ENCODE results near the gene PLCB1. TPM values are rescaled to one million over a fixed set of nuclear protein-coding genes. Genes with fewer than 3 reads are reported as not detected.

The PLCB1 gene
- total and polyA plus RNA-seq, 2 donors (not counting 1 experiment from before 2014, with no cell fraction given) = 13.4 to 23.3 TPM

DNA sequence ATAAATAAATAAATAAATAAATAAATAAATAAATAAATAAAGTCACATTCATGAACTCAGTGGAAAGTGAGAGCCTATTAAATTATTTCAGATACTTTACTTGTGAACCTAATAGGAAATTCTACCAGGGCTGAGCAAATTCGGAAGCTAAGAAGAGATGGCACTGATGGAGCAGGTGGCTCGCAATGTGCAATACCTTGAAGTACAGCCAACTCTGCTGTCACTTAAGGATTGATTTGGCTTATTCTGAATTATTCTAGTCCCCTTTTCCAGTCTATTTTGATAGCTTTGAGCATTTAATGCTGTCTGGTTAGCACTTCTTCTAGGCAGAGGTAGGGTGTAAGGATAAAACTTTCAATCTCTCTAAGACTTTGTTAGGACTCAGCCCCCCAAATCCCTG is 541.0 kb downstream of the PLCB1 start:
- Histone ChIP-seq H3K4me1 (ENCODE audit: control insufficient read depth, extremely low read depth, insufficient read depth, low read length) (no peaks in the 10 kb centered on the region), H3K27ac (ENCODE audit: insufficient read depth, low read length) (no peak overlapping the region), H4K20me1 (ENCODE audit: control insufficient read depth, extremely low read depth, insufficient read depth, low read length) (no peaks in the 10 kb centered on the region), H3K9ac (ENCODE audit: insufficient read depth, low read length) (no peak overlapping the region), H3K9me3 (ENCODE audit: control insufficient read depth, insufficient read depth, low read depth, low read length) (no peaks in the 10 kb centered on the region), H3K79me2 (ENCODE audit: control insufficient read depth, insufficient read depth, low read length) (no peaks in the 10 kb centered on the region), H2AFZ (ENCODE audit: low read length) (no peak overlapping the region), H3K36me3 (ENCODE audit: control insufficient read depth, insufficient read depth, low read length) (no peaks in the 10 kb centered on the region), H3K27me3 (ENCODE audit: control insufficient read depth, insufficient read depth, low read length) (no peaks in the 10 kb centered on the region), H3K4me2 (ENCODE audit: extremely low read depth, insufficient read depth, low read length) (no peak overlapping the region), H3K4me3 (replicated peaks in 1 of 4; ENCODE audit: control extremely low read depth in 1 of 4, insufficient read depth in 1 of 4, low read depth in 3 of 4, low read length in 4 of 4) (no peak overlapping the region)
- TF ChIP-seq, protein P1, sequence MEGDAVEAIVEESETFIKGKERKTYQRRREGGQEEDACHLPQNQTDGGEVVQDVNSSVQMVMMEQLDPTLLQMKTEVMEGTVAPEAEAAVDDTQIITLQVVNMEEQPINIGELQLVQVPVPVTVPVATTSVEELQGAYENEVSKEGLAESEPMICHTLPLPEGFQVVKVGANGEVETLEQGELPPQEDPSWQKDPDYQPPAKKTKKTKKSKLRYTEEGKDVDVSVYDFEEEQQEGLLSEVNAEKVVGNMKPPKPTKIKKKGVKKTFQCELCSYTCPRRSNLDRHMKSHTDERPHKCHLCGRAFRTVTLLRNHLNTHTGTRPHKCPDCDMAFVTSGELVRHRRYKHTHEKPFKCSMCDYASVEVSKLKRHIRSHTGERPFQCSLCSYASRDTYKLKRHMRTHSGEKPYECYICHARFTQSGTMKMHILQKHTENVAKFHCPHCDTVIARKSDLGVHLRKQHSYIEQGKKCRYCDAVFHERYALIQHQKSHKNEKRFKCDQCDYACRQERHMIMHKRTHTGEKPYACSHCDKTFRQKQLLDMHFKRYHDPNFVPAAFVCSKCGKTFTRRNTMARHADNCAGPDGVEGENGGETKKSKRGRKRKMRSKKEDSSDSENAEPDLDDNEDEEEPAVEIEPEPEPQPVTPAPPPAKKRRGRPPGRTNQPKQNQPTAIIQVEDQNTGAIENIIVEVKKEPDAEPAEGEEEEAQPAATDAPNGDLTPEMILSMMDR (conservative IDR thresholded peaks at IDR 0.05 in 1 of 2, IDR thresholded peaks at IDR 0.05 in 1 of 2; ENCODE audit: low read depth in 1 of 2, low read length in 2 of 2) = no peak
- no peak for TF ChIP-seq EZH2 (IDR thresholded peaks at IDR 0.05; ENCODE audit: low read length, missing control alignments)
- no peak for DNase-seq (ENCODE audit: low read depth in 2 of 2)

DNA sequence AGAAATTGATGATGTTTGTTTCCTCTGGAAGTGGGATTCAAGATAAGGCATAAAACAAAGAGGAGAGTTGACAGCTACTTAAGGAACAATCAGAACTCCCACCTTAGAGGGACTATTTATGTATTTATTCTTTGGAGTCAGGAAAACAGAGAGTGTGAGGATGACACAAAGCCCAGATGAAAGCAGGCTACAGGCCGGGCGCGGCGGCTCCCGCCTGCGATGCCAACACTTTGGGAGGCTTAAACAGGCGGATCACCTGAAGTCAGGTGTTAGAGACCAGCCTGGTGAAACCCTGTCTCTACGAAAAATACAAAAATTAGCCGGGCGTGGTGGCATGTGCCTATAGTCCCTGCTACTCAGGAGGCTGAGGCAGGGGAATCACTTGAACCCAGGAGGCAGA is 543.8 kb downstream of the PLCB1 start:
- TF ChIP-seq, protein P1 (conservative IDR thresholded peaks at IDR 0.05 in 1 of 2, IDR thresholded peaks at IDR 0.05 in 1 of 2; ENCODE audit: low read depth in 1 of 2, low read length in 2 of 2) = no peak
- no peak for TF ChIP-seq EZH2 (IDR thresholded peaks at IDR 0.05; ENCODE audit: low read length, missing control alignments)
- no peak for DNase-seq (ENCODE audit: low read depth in 2 of 2)
- Histone ChIP-seq H2AFZ (ENCODE audit: low read length) (no peak overlapping the region), H3K36me3 (ENCODE audit: control insufficient read depth, insufficient read depth, low read length) (no peaks in the 10 kb centered on the region), H3K79me2 (ENCODE audit: control insufficient read depth, insufficient read depth, low read length) (no peaks in the 10 kb centered on the region), H4K20me1 (ENCODE audit: control insufficient read depth, extremely low read depth, insufficient read depth, low read length) (no peaks in the 10 kb centered on the region), H3K4me3 (replicated peaks in 1 of 4; ENCODE audit: control extremely low read depth in 1 of 4, insufficient read depth in 1 of 4, low read depth in 3 of 4, low read length in 4 of 4) (no peak overlapping the region), H3K9ac (ENCODE audit: insufficient read depth, low read length) (no peak overlapping the region), H3K4me2 (ENCODE audit: extremely low read depth, insufficient read depth, low read length) (no peak overlapping the region), H3K27me3 (ENCODE audit: control insufficient read depth, insufficient read depth, low read length) (no peaks in the 10 kb centered on the region), H3K27ac (ENCODE audit: insufficient read depth, low read length) (no peak overlapping the region), H3K4me1 (ENCODE audit: control insufficient read depth, extremely low read depth, insufficient read depth, low read length) (no peaks in the 10 kb centered on the region), H3K9me3 (ENCODE audit: control insufficient read depth, insufficient read depth, low read depth, low read length) (no peaks in the 10 kb centered on the region)

DNA sequence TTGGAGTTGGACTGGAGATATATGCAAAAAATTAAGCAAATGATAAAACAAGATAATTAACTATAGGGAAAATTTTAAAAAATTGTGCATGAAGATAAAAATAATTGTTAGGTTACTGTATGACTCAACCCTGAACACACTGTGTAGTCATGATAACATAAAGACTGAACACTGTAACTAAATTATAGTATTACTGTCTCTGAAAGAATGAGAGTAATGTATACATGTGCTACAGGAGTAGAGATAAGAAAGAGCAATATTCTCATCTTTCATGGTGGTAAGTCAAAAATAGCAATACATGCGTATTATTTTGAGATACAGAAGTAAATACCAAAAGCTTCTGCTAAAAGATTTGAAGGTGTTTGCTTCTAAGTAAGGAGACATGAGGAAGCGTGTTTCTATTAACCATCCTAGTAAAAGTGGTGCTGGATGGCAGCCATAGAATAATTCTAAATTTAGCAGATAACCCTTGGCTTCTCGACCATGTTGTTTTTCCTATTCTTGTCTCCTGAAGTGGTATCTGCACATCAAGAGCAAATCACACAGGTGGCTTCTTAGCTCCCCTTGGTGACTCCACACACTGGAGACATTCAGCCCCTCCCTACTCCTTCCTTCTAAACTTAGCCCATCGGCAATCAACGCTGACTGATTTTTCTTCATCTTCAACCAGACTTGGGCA is 546.2 kb downstream of the PLCB1 start:
- H4K20me1 ChIP-seq (ENCODE audit: control insufficient read depth, extremely low read depth, insufficient read depth, low read length) = no peaks in the 10 kb centered on the region
- H3K27me3 ChIP-seq (ENCODE audit: control insufficient read depth, insufficient read depth, low read length) = no peaks in the 10 kb centered on the region
- no peak overlapping the region for H3K4me3 ChIP-seq (replicated peaks in 1 of 4; ENCODE audit: control extremely low read depth in 1 of 4, insufficient read depth in 1 of 4, low read depth in 3 of 4, low read length in 4 of 4)
- H3K27ac ChIP-seq (ENCODE audit: insufficient read depth, low read length) = no peak overlapping the region
- no peaks in the 10 kb centered on the region for H3K36me3 ChIP-seq (ENCODE audit: control insufficient read depth, insufficient read depth, low read length)
- peak in 1 of 2 donors; percentile 25 for DNase-seq (ENCODE audit: low read depth in 2 of 2)
- no peaks in the 10 kb centered on the region for H3K4me1 ChIP-seq (ENCODE audit: control insufficient read depth, extremely low read depth, insufficient read depth, low read length)
- H2AFZ ChIP-seq (ENCODE audit: low read length) = no peak overlapping the region
- no peak overlapping the region for H3K4me2 ChIP-seq (ENCODE audit: extremely low read depth, insufficient read depth, low read length)
- no peaks in the 10 kb centered on the region for H3K9me3 ChIP-seq (ENCODE audit: control insufficient read depth, insufficient read depth, low read depth, low read length)
- no peak for TF ChIP-seq EZH2 (IDR thresholded peaks at IDR 0.05; ENCODE audit: low read length, missing control alignments)
- TF ChIP-seq, protein P1 (conservative IDR thresholded peaks at IDR 0.05 in 1 of 2, IDR thresholded peaks at IDR 0.05 in 1 of 2; ENCODE audit: low read depth in 1 of 2, low read length in 2 of 2) = no peak
- H3K79me2 ChIP-seq (ENCODE audit: control insufficient read depth, insufficient read depth, low read length) = no peaks in the 10 kb centered on the region
- no peak overlapping the region for H3K9ac ChIP-seq (ENCODE audit: insufficient read depth, low read length)
